SU-DHL-6 (cell line): ENCODE measurements around the gene MARCHF4.

Source experiments
- CTCF ChIP-seq: fragments of 200-600 bp; sonication (generic); IDR thresholded peaks from one replicate; pipeline ENCODE4 v1.5.1; 2017; ENCODE audit warnings: antibody characterized with exemption, mild to moderate bottlenecking, low read length, moderate library complexity; ENCODE audit not compliant: insufficient read depth, poor library complexity, severe bottlenecking
- EZH2phosphoT487 ChIP-seq: fragments of 200-600 bp; sonication (generic), shearing (Covaris generic); conservative IDR thresholded peaks from 2 replicates; pipeline ENCODE4 v1.6.1; 2018; ENCODE audit warnings: mild to moderate bottlenecking, antibody characterized with exemption, low read length, moderate library complexity, mixed read lengths

DNA sequence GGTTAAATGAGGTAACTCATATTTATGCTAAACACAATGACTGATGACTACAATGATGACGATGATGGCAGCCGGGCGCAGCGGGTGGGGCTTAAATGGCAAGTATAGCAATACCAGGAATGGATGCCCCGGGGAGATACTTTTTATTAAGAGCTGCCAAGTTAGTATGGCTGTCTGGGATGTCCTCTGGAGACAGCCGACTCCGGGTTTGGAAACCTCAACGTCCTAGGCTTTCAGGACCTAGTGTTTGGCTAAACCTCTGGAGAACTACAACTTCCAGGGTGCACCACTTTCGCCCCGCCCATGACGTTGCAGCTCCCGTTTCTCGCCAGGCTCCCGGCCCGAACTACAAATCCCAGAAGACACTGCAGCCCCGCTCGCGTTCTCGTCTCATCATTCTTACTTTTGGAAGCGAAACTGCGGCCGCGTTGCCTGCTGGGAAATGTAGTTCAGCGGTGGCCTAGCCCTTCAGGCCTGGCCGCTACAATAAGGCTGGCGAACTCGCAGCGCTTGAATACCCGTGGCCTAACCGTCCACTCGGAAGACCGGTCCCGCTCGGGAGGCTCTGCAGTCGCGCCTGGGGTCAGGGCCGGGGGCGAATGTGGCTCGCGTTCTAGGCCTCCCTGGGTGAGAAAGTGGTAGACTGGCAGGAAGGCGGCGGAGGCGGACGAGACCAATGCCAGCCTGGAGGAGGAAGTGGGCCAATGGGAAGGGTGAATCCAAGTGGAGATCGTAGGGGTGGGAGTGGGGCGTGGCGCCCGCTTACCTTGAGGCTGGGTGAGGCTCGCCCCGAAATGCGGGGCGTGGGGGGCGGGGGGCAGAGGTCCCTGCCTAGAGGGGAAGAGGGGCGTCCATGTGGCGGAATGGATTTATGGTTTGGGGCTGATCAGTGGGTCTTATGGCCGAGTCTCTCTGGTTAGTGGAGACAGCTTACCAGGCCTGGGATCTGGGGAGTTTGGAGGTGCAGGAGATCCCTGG is 40.0 kb upstream of the MARCHF4 start, which contains the start of gene SMARCAL1:
- no peak for TF ChIP-seq CTCF
- no peak for TF ChIP-seq EZH2phosphoT487
